GM18870 (cell line): ENCODE results near the gene INPP5A.
"Not testable (repeated sequence)": the region's sequence is repeated elsewhere in the genome, so short reads cannot be mapped to it uniquely, and the experiment has no call there.

ENCODE experiments used
- ATAC-seq: cut with Tn5 transposase; IDR thresholded peaks from one replicate; pipeline ENCODE4 v1.9.1; 2021; ENCODE audit warnings: moderate library complexity; ENCODE audit not compliant: unreplicated experiment

Gene INPP5A

DNA sequence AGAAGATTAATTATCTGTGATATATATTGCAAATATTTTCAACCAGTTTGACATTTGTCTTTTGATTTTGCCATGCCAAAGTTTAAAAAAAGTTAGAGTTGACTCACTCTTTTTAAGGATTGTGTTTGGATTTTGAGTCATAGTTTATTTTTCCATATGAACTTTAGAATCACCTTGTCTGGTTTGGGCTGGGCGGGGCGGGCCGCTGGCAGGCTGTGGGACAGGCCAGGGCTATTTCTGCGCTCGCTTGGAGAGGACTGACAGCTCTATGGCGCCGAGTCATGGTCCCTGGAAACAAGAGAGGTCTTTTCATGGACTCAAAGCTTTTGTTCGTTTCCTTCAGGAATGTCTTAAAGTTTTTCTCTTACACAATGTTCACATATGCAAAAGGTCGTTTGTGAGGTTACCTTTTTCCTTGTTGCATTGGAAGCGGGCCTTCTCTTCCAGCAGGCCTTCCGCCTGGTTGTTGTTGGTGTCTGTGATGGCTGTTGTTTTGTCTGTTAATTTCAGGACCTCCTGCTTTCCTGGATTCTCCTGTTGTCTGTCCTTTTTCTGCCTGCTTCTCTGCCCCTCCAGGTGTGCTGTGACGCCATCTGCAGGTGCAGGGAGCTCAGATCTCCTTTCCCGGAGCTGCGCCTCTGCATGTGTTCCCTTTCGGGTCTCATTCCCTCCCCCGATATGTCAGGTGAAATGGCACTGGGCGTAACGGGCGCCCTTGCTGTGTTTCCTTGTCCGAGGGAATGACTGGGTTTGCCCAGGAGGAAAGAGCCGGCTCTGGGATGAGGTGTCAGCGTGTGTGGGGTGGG, 53.8 kb downstream of the INPP5A start:
- ATAC-seq, result no peak

DNA sequence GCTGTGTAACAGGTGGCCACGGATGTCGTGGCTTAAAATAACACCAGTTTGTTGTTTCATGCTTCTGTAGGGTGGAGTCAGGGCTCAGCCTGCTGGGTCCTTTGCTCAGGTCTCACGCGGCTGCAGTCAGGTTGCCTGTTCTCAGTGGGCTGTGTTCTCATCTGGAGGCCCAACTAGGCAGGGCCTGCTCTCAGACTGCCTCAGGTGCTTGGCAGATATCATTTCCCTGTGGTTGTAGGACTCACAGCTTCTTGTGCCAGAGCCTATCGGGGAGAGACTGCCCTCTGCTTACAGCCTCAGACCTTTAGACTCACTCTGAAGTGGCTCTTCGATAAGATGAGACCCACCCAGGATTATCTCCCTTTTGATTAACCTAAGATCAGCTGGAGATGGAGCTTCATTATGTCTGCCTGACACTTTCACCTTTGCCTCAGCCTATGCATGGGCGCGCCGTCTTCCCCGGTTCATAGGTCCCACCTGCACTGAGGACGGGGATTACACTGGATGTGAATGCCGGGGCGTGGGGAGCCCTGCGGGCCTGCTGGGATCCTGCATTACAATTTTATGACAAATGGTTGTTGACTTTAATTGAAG, 55.3 kb downstream of the INPP5A start:
- ATAC-seq, result no peak

DNA sequence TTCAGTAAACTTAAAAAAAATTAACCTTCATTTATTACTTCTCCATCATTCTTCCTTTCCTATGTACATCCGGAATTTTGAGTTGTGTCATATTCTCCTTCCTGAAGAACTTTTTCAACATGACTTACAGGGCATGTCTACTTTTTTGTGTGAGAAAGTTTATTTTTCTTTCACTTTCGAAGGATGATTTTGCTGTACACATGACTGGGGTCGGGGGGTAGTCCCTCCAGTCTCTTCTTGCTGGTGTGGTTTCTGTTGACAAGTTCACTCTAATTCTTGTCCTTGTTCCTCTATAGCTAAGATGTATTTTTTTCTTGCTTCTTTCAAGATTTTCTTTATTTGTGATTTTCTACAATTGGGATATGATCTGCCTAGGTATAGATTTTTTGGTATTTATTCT, 55.8 kb downstream of the INPP5A start:
- ATAC-seq, result peak; percentile 61

DNA sequence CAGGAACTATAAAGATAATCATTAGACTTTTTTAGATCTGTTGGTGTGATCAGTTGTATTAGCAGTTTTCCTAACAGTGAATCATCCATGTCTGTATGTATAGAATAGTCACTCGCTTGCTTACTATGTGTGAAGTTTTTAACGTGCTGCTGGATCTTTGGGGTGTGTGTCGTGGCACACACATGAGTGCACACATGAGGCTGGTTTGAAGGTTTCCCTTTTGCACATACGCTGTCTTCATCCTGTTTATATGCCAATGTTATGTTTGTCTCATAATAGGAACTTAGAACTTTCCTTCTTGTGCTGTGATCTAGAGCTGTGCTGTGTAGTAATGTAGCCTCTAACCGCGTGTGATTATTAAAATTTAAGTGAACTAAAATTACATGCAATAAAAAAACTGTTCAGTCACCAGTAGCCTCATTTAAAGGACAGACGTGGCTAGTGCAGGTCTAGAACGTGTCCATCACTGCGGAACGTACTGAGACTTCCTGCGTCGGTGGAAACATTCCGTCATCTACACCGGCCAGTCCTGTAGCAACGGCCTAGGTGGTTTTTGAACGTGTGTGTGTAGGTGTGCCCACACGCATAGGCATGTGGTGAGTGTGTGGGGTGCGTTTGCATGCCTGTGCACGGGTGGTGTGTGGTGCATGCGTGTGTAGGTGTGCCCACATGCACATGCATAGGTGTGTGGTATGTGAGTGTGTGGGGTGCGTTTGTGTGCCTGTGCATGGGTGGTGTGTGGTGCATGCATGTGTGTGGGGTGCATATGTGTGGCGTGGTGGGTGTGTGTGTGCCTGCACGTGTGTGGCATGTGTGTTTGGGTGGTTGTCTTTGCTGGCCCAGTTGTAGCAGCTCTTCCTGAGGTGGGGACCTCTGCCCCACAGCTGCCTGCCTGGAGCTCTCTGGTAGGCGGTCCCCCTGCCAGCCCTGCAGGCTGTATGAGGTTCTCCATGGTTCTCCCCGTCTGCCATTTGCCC, 56.6 kb downstream of the INPP5A start:
- ATAC-seq, result peak; percentile 66

DNA sequence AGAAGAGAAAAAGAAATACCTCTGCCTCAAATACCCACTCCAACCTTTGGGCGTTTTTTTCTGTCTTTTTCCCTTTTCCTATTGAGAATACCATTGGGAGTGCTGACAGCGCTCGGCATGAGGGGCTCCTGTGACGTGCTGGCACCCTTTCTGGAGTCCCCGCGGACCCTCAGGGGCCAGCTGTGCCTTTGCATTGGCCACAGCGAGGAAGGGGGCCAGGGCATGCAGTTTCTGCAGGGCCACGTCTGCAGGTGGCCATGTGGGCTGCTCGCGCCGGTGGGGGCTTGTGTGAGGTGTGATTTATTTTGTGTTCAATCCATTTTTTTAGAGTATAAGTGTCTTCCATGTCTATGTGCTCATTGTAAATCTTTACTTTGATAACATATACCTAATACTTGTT, 57.4 kb downstream of the INPP5A start:
- no peak for ATAC-seq

DNA sequence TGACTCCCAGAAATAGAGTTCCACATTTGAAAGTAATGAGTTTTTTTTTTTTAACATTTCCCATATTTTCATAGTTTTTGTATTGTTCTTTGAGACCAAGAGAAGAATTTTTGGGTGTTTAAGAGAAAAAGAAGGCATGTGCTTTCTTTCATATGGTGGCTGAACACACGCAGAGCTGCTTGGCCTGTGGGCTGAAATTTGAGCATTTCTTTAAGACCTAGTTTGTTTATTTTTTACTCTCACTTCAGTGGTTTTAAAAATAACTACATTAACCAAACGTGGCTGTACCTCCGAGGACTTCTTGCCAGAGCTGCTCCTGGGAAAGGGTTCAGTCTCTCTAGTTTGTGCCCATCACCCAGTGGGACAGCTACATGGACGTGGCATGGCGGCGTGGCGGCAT, 58.3 kb downstream of the INPP5A start:
- no peak for ATAC-seq

DNA sequence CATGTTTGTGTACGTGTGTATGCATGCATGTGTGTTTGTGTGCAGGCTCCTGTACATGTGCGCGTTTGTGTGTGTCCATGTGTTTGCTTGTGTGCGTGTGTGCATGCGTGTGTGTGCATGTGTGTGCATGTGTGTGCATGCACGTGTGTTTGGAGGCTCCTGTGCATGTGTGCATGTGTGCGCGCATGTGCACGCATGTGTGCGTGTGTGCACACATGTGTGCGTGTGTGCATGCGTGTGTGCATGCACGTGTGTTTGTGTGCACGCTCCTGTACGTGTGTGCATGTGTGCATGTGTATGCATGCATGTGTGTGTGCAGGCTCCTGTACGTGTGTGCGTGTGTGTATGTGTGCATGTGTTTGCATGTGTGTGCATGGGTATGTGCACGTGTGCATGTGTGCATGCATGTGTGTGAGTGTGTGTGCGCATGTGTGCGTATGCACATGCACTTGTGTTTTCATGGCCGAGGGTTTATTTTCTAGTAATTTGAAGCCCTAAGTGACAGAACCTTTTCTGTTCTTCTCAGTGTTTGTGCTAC, 59.2 kb downstream of the INPP5A start:
- ATAC-seq, result no peak

DNA sequence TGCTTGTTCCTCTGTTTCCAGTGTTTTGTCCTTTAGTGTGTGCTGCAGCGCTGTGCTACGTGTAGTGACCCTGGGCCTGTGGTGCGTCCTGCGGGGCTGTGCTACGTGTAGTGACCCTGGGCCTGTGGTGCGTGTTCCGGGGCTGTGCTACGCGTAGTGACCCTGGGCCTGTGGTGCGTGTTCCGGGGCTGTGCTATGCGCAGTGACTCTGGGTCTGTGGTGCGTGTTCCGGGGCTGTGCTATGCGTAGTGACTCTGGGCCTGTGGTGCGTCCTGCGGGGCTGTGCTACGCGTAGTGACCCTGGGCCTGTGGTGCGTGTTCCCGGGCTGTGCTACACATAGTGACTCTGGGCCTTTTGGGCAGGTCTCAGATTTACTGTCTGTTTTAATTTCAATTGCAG, 60.1 kb downstream of the INPP5A start:
- ATAC-seq, result no peak

DNA sequence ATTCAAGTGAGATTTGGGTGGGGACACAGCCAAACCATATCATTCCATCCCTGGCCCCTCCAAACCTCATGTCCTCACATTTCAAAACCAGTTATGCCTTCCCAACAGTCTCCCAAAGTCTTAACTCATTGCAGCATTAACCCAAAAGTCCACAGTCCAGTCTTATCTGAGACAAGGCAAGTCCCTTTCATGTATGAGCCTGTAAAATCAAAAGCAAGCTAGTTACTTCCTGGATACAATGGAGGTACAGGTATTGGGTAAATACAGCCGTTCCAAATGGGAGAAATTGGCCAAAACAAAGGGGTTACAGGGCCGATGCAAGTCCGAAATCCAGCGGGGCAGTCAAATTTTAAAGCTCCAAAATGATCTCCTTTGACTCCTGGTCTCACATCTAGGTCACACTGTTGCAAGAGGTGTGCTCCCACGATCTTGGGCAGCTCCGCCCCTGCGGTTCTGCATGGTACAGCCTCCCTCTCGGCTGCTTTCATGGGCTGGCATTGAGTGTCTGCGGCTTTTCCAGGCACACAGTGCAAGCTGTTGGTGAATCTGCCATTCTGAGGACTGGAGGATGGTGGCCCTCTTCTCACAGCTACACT, 61.5 kb downstream of the INPP5A start:
- not testable (repeated sequence) for ATAC-seq

DNA sequence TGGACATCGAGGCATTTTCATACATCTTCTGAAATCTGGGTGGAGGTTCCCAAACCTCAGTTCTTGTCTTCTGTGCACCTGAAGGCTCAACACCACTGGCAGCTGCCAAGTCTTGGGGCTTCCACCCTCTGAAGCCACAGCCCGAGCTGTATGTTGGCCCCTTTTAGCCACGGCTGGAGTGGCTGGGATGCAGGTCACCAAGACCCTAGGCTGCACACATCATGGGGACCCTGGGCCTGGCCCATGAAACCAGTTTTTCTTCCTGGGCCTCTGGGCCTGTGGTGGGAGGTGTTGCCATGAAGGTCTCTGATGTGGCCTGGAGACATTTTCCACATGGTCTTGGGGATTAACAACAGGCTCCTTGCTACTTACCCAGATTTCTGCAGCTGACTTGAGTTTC, 62.1 kb downstream of the INPP5A start:
- ATAC-seq, result no peak

DNA sequence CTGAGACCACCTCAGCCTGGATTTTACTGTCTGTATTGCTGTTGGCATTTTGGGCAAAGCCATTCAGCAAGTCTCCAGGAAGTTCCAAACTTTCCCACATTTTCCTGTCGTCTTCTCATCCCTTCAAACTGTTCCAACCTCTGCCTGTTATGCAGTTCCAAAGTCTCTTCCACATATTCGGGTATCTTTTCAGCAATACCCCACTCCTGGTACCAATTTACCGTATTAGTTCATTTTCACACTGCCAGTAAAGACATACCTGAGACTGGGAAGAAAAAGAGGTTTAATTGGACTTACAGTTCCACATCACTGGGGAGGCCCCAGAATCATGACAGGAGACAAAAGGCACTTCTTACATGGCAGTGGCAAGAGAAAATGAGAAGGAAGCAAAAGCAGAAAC, 62.8 kb downstream of the INPP5A start:
- no peak for ATAC-seq

DNA sequence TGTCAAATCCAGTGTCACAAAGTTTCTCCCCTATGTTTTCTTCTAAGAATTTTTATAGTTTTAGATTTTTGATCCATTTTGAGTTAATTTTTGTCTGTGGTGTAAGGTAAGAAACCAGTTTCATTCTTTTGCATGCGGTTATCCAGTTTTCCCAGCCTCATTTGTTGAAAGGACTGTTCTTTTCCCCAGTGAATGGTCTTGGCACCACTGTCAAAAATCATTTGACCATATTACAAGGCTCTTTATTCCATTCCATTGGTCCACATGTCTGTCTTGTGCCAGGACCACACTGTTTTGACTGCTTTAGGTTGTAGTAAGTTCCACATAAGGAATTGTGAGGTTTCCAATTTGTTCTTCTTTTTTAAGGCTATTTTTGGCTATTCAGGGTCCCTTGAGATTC, 64.0 kb downstream of the INPP5A start:
- ATAC-seq, result no peak

DNA sequence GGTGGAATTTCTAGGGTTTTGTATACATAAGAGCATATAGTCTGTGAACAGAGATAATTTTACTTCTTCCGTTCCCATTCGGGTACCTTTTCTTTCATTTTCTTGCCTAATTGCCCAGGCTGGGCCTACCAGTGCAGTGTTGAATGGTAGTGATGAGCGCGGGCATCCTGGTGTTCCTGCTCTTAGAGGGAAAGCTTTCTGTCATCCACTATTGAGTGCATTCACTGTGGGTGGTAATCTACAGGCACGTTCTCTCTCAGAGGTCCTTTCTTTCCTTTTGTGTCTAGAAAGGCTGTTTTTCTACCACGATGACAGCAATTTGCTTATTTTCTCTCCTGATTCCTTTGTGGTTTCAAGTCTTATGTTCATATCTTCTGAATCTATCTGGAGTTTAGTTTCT, 65.0 kb downstream of the INPP5A start:
- no peak for ATAC-seq

DNA sequence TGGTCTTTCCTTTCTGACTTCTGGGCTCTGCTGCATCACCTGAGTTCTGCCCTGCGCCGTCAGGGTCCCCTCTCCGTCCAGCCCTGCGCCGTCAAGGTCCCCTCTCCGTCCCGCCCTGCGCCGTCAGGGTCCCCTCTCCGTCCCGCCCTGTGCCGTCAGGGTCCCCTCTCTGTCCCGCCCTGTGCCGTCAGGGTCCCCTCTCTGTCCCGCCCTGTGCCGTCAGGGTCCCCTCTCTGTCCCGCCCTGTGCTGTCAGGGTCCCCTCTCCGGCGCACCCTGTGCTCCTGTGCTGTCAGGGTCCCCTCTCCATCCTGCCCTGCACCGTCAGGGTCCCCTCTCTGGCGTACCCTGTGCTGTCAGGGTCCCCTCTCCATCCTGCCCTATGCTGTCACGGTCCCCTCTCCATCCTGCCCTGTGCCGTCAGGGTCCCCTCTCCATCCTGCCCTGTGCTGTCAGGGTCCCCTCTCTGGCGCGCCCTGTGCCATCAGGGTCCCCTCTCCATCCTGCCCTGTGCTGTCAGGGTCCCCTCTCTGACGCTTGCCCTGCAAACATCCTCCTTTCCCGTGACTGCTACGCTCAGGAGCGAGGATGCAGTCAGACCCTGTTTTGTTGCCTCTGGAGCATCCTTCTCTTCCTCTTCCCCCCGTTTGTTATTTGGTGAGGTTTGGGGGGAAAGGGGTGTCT, 66.4 kb downstream of the INPP5A start:
- ATAC-seq, result no peak

DNA sequence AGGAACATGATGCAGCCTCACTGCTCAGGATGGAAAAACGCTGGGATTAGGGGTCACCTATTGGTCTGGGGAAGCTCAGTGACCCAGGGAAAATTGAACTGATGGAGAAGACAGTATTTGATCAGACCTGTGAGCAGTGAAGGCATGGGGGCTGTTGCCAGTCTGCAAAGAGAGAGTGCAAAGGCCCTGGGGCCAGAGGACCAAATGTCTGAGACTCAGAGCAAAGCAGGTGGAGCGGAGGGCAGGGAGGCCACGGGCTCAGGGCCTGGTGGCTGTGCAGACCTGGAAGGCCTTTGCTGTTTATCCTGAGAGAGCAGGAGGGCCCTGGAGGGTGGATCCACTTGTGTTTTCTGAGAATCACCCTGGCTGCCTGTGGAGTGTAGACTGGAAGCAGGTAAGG, 67.1 kb downstream of the INPP5A start:
- ATAC-seq, result no peak

DNA sequence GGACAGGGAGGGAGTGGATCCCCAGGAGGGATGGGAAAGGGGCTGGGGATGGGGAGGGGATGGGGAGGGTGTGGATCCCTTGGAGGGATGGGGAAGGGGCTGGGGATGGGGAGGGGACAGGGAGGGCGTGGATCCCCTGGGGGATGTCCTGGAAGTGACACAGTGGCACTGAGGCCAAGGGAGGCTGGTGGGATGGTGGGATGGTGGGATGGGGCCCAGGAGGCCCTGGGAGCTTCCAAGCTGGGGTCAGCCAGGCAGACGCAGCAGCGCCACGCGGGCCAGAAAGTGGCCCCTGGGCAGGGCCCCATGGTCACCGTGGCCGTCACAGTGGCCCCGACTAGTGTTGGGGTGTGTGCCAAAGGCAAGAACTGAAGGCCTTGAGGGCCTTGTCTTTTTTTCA, 67.8 kb downstream of the INPP5A start:
- ATAC-seq, result no peak

DNA sequence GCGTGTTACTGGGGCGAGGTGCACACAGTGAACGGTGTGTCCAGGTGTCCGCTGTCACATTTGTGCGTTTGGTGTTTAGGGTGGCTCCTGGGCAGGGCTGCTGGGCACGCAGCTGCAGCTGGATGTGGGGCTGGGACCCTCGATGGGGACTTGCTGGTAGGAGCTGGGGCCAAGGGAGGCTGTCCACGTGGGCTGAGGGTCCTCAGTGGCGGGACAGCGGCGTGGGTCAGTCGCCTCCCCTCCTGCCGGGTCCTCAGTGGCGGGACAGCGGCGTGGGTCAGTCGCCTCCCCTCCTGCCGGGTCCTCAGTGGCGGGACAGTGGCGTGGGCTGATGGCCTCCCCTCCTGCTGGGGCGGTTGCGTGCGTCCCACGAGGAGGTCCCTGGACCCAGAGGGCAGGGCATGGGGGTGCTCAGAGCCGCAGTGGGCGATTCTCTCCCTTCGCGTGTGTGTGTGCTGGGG, 68.5 kb downstream of the INPP5A start:
- no peak for ATAC-seq

DNA sequence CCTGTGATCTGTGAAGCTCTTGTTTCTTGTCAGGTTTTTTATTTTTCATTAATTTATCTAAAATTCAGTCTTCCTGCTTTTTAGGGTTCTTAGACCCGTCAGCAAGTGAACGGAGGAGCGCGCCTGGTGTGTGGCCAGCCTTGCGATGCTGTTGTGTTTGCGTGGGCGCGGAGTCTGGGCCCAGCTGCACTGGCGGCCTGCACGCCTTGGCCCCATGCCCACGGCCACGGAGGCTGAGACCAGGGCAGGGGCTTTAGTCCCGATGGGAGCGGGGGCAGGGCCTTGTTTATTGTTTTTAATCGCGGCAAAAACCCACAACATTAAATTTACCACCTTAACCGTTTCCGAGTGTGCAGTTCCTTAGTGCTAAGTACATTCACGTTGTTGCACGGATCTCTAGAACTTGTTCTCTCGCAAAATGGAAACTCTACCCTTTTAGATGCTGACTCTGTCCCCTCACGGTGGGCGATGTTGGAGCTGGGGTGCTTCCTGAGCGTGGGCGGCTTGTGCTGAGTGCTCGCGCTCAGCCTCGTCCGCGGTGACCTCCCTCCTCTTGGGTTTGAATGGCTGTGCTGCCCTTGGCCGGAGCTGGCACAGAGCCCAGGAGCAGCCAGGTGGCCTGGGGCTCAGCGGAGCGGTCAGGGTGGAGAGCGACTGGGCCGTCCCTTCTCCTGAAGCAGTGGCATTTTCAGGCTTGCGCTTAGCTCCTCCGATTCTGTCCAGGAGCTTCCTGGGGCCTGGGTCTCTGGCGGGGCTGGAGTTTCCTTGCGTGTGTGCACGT, 69.1 kb downstream of the INPP5A start:
- no peak for ATAC-seq

DNA sequence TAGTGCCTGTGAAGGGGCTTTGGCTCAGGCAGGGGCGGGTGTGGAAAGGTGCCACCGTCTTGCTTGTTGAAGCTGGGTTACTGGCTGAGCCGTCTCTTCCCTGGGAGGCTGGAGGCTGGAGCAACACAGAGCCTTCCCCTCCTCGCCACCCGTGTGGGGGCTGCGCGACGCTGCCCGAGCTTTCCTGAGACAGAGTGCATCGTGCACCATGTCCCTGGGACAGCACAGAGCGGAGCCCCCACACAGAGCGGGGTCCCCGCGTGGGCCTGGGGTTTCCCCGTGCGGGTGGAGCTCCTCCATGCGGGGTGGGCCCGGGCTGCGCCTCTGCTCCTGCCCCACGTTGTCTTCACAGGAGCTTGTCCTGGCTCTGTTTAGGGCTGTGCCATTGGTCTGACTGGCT, 69.9 kb downstream of the INPP5A start:
- ATAC-seq, result no peak
